Fibroblast of lung (primary cell): ENCODE data around the gene KATNAL2. TPM values are rescaled to one million over a fixed set of nuclear protein-coding genes. Genes with fewer than 3 reads are reported as not detected.

Experiments
- DNase-seq, 2 donors: peaks; one replicate each; pipeline versions ENCODE4 v3.0.0 to v3.0.0-alpha.2; 2010; ENCODE audit warnings: low read depth in 2 of 2
- H2AFZ ChIP-seq: 2 replicates; pipeline ENCODE4 v1.5.1; 2012; ENCODE audit warnings: low read length, control low read depth, inconsistent platforms
- H3K27ac ChIP-seq: 2 replicates; pipeline ENCODE4 v1.5.1; 2011; ENCODE audit warnings: low read length, control low read depth; ENCODE audit not compliant: insufficient read depth
- H3K27me3 ChIP-seq: 2 replicates; pipeline ENCODE4 v1.5.1; 2011; ENCODE audit warnings: mild to moderate bottlenecking, low read length; ENCODE audit not compliant: control insufficient read depth, insufficient read depth
- H3K36me3 ChIP-seq: 2 replicates; pipeline ENCODE4 v1.5.1; 2011; ENCODE audit warnings: low read length; ENCODE audit not compliant: control insufficient read depth, insufficient read depth
- H3K4me1 ChIP-seq: 2 replicates; pipeline ENCODE4 v1.5.1; 2011; ENCODE audit warnings: low read length; ENCODE audit not compliant: control insufficient read depth, insufficient read depth; ENCODE audit errors: extremely low read depth
- H3K4me2 ChIP-seq: 2 replicates; pipeline ENCODE4 v1.5.1; 2011; ENCODE audit warnings: low read length, control low read depth; ENCODE audit not compliant: insufficient read depth; ENCODE audit errors: extremely low read depth
- H3K4me3 ChIP-seq, 4 experiments: fragments of 200-600 bp in 1 of 4; sonication (generic) in 1 of 4; replicated peaks in 1 of 4; 2 replicates each; pipeline ENCODE4 v1.5.1; 2011 to 2016; ENCODE audit warnings: low read length in 4 of 4, low read depth in 3 of 4, mild to moderate bottlenecking in 3 of 4, control low read depth in 2 of 4, inconsistent platforms in 1 of 4, mixed read lengths in 1 of 4; ENCODE audit not compliant: insufficient read depth in 1 of 4; ENCODE audit errors: control extremely low read depth in 1 of 4
- H3K79me2 ChIP-seq: 2 replicates; pipeline ENCODE4 v1.5.1; 2012; ENCODE audit warnings: mild to moderate bottlenecking, low read length, inconsistent platforms; ENCODE audit not compliant: control insufficient read depth, insufficient read depth
- H3K9ac ChIP-seq: 2 replicates; pipeline ENCODE4 v1.5.1; 2011; ENCODE audit warnings: mild to moderate bottlenecking, low read length, control low read depth; ENCODE audit not compliant: insufficient read depth
- H3K9me3 ChIP-seq: 2 replicates; pipeline ENCODE4 v1.5.1; 2012; ENCODE audit warnings: low read depth, low read length; ENCODE audit not compliant: control insufficient read depth, insufficient read depth
- H4K20me1 ChIP-seq: 2 replicates; pipeline ENCODE4 v1.5.1; 2011; ENCODE audit warnings: low read length; ENCODE audit not compliant: control insufficient read depth, insufficient read depth; ENCODE audit errors: extremely low read depth
- EZH2 ChIP-seq: IDR thresholded peaks from 2 replicates; pipeline ENCODE4 v1.5.1; 2012; ENCODE audit warnings: low read length, control low read depth, mild to moderate bottlenecking; ENCODE audit errors: missing control alignments
- polyA plus RNA-seq, 2 donors: library from polyadenylated mRNA; depleted of rRNA in 1 of 2; stranded (reverse) in 1 of 2; unstranded in 1 of 2; fragments of >200 nt; gene quantifications; 2 replicates each; pipeline ENCODE4 v1.2.1, GENCODE V29; 2011 to 2012; ENCODE audit warnings: missing spikeins in 1 of 2
- total RNA-seq: library from RNA; depleted of rRNA; stranded (reverse); fragments of >200 nt; gene quantifications from 2 replicates; pipeline ENCODE4 v1.2.1, GENCODE V29; 2014
- TF ChIP-seq, protein P1 (sequence below), 2 donors: IDR thresholded peaks in 1 of 2; conservative IDR thresholded peaks in 1 of 2; 1 replicate in 1 of 2; 2 replicates in 1 of 2; pipeline ENCODE4 v1.5.1; 2011 to 2012; ENCODE audit warnings: low read length in 2 of 2, control low read depth in 1 of 2, inconsistent platforms in 1 of 2, low read depth in 1 of 2, mild to moderate bottlenecking in 1 of 2

Gene KATNAL2
- total and polyA plus RNA-seq, 2 donors (not counting 1 experiment from before 2014, with no cell fraction given): 1.8 to 3.8 TPM

DNA sequence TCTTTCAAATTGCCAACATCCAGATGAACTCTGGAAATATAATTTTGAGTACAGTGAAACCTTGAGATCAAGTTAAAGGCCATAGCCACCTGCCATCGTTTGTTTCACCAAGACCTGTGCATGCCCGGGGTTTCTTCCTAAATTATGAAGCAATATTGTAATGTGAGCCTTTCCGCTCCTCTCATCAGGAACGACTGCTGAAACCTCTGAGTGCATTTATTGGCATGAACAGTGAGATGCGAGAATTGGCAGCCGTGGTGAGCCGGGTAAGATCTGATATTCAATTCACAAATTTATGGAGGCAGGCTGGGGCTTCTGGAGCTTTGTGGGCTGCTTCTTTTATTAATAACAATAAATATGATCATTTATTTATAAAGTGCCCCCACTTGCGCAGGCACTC, 145.7 kb downstream of the KATNAL2 start:
- H3K9me3 ChIP-seq: no peaks in the 10 kb centered on the region
- no peak overlapping the region for H3K4me2 ChIP-seq
- no peaks in the 10 kb centered on the region for H3K36me3 ChIP-seq
- H3K4me3 ChIP-seq: no peak overlapping the region
- H3K4me1 ChIP-seq: no peaks in the 10 kb centered on the region
- H3K9ac ChIP-seq: no peak overlapping the region
- H3K27me3 ChIP-seq: no peaks in the 10 kb centered on the region
- H4K20me1 ChIP-seq: no peaks in the 10 kb centered on the region
- TF ChIP-seq, protein P1, sequence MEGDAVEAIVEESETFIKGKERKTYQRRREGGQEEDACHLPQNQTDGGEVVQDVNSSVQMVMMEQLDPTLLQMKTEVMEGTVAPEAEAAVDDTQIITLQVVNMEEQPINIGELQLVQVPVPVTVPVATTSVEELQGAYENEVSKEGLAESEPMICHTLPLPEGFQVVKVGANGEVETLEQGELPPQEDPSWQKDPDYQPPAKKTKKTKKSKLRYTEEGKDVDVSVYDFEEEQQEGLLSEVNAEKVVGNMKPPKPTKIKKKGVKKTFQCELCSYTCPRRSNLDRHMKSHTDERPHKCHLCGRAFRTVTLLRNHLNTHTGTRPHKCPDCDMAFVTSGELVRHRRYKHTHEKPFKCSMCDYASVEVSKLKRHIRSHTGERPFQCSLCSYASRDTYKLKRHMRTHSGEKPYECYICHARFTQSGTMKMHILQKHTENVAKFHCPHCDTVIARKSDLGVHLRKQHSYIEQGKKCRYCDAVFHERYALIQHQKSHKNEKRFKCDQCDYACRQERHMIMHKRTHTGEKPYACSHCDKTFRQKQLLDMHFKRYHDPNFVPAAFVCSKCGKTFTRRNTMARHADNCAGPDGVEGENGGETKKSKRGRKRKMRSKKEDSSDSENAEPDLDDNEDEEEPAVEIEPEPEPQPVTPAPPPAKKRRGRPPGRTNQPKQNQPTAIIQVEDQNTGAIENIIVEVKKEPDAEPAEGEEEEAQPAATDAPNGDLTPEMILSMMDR (conservative IDR thresholded peaks at IDR 0.05 in 1 of 2, IDR thresholded peaks at IDR 0.05 in 1 of 2; ENCODE audit: low read depth in 1 of 2, low read length in 2 of 2): no peak
- no peak for TF ChIP-seq EZH2
- no peaks in the 10 kb centered on the region for H3K79me2 ChIP-seq
- no peak overlapping the region for H3K27ac ChIP-seq
- no peak overlapping the region for H2AFZ ChIP-seq
- no peak for DNase-seq

DNA sequence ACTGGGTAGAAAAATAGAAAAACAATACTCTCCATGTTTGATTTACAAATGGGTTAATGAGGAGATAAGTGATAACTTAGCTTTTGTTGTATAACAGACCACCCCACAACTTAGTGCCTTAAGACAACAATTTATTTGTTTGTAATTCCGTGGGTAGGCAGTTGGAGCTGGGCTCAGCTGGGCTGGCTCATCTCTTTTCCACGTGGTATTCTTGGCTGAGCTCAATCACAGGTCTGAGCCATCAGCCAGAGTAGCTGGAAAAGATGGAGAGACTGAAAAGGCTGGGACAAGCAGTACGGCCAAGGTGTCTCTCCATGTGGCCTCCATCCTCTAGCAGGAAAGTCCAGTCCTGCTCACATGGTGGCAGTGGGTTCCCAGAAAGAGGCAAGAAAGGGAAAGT, 150.2 kb downstream of the KATNAL2 start:
- H3K36me3 ChIP-seq: no peaks in the 10 kb centered on the region
- TF ChIP-seq EZH2: no peak
- TF ChIP-seq, protein P1 (conservative IDR thresholded peaks at IDR 0.05 in 1 of 2, IDR thresholded peaks at IDR 0.05 in 1 of 2; ENCODE audit: low read depth in 1 of 2, low read length in 2 of 2): no peak
- H2AFZ ChIP-seq: no peak overlapping the region
- H3K4me1 ChIP-seq: no peaks in the 10 kb centered on the region
- no peak overlapping the region for H3K27ac ChIP-seq
- H4K20me1 ChIP-seq: no peaks in the 10 kb centered on the region
- H3K4me2 ChIP-seq: no peak overlapping the region
- no peak overlapping the region for H3K4me3 ChIP-seq
- H3K9ac ChIP-seq: no peak overlapping the region
- no peaks in the 10 kb centered on the region for H3K79me2 ChIP-seq
- H3K27me3 ChIP-seq: no peaks in the 10 kb centered on the region
- H3K9me3 ChIP-seq: no peaks in the 10 kb centered on the region
- DNase-seq: no peak

DNA sequence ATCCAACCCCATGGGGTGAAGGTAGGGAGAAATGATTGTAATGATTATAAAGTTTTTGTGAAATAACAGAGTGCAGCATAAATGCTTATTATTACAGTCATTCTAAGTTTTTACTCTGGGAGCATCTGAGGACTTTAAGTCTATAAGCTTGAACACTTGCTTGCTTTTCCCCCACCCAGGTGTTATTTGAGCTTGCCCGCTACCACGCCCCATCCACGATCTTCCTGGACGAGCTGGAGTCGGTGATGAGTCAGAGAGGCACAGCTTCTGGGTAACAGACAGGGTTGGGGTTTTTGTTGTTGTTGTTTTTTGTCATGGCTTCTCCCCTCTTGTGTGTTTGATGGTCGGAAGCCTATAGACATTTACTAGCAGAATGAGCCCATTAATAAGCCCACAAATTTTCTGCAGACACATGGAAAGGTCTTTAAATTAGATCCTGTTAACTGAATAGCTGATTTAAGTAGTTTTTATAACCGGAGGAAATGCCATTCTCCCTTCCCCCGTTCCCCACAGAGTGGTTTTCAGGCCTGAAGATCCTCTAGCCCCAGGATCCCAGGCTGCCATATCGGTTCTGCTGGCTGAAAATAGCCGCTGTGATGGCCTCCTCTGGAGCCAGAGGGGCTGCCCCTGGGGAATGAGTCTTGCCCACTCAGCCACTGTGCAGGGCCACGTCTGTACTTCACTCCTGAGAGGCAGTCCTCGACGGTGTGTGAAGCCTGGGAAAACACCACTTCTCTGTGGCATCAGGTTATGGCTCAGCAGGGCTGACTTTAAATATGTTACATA, 157.9 kb downstream of the KATNAL2 start:
- Histone ChIP-seq H3K4me3 (no peak overlapping the region), H3K36me3 (no peaks in the 10 kb centered on the region), H3K27me3 (no peaks in the 10 kb centered on the region), H3K9me3 (no peaks in the 10 kb centered on the region), H3K9ac (no peak overlapping the region), H3K4me1 (no peaks in the 10 kb centered on the region), H4K20me1 (no peaks in the 10 kb centered on the region), H3K27ac (no peak overlapping the region), H3K79me2 (no peaks in the 10 kb centered on the region), H3K4me2 (no peak overlapping the region), H2AFZ (no peak overlapping the region)
- DNase-seq: peak in 1 of 2 donors; percentile 22
- TF ChIP-seq, protein P1 (conservative IDR thresholded peaks at IDR 0.05 in 1 of 2, IDR thresholded peaks at IDR 0.05 in 1 of 2; ENCODE audit: low read depth in 1 of 2, low read length in 2 of 2): no peak
- TF ChIP-seq EZH2: no peak
